NCI-H2107 treated with DMSO at 0.1 percent for 48 hours (cell line): Measurements from ENCODE around the gene BCL7B.
"Not testable (repeated sequence)": the region's sequence is repeated elsewhere in the genome, so short reads cannot be mapped to it uniquely, and the experiment has no call there.

ENCODE experiments used
- DNase-seq: peaks from one replicate; lab custom pipeline; 2025; ENCODE audit not compliant: unreplicated experiment; lab: John Stamatoyannopoulos, UW

The BCL7B gene

DNA sequence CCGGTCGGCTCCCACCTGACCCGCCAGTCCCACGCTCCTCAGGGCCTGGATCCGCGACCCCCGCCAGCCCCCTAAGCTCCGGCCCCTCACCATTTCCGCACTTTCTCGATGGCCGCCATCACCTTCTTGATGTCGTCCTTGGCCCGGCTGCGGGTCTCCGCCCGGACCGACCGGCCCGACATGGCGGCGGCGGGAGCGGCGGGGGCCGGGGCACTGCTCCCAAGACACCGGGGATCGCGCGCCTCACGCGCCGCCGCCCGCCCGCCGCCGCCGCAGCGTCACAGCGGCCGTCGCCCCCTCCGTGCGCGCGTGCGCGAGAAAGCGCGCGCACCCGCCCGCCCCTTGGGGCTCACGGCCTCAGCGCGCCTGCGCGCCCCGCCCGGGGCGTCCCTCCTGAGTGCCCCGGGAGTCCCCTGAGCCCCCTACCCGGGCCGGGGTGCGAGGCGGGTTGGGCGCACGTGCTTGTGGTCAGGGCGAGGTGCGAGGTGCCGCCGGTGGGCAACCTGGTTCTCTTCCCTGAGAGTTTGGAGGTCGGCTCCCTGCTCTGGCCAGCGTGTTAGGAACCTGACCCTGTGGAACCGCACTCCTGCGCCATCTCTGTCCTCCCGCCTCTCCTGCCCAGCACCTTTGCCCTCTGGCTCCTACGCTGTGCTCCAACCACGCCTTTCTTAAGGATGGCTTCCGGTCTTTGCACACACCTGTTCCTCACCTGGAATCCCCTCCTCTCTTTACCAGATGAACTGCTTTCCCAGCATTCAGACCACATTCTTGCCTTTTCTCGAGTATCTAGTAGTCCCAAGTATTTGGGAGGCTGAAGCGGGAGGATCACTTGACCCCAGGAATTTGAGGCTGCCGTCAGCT is at the start of gene BCL7B:
Gene BCL7B, minus strand, starts transcription at position 294 of the 861 bp plus-strand sequence. Its CDS starts 112 bp downstream, at position 182.
- peak; percentile 42 for DNase-seq

DNA sequence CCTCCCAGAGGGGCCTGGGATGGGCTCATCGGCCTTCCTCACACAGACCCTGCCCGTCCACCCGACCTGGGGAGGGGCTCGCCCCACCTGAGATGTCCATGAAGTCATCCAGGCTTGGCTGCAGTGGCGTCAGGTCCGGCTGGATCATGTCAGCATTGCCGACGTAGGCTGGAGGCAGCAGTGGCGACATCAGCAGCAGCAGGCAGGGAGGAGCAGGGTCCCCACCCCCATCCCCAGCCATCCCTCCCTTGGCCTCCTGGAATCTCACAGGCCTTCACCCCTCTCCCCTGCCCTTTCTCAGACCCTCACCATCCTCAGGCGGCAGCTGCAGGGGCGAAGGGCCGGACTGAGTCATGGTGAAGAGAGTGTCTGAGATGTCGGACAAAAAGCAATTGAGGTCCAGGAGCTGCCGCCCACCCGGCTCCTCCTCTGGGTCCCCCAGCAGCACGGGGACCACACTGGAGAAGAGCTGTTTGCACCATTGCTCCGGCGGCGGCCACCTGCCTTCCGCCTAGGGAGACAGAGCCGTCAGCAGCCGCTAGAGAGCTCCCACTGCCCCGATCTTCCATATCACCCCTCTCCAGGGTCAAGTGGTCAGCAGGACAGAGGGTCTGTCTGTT is 48.2 kb upstream of the BCL7B start:
- no peak for DNase-seq

DNA sequence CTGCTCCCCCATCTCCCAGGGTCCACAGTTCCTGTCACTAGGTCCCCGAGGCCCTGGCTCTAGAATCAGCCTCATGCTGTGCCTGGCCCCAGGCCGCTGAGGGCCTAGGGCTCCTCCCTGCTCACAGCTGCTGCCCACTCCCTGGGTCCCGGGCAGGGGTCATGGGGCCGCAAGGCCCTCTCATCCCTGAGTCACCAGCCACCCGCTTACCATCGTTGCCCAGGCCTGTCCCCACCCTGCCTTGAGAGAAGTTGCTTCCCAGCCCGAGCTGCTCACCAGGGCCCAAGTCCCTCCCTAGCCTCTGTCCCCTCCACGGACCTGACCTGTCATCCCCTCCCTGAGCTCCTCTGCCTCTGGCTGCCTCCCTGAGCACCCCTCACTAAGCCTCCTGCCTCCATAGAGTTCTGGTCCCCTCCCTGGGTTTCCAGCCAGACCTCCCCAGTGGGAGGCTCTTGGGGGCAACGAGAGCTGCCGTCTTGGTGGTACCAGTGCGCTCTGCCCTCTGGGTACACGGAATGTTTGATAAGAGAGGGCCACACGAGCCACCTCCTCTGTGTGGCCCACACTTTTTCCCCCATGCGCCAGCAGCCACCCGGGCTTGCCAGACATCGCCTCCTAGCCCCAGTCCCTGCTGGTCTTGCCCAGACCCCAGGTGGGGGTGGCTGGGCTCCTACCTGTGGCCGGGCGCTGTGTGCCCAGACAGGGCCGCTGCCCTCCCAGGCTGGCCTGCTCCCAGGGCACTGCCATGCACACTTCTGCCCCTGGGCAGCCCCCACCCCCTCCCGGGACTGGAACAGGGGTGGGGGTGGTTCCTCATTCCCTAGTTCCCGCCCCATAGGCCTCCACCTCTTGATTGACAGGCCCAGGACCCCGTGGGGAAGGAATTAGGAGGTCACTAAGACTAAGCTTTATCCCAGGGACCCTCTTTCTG is 45.5 kb upstream of the BCL7B start:
- DNase-seq: no peak

DNA sequence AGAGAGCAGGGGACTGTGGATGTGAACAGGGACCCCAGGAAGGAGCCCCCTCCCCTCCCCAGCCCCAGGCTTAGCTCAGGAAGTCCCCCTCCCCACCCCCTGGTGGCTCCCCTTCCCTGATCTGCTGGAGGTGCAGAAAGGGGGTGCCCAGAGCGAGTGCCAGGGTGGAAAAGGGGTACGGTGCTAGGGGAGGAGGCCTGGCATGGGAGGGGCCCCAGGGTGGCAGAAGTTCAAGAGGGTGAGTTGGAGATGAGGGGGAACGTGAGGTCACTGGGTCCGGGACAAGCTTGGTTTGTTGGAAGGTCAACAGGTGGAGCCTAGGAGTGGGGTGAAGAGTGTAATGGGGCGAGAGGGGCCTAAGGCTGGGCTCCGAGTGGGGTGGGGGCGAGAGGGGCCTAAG is 42.4 kb upstream of the BCL7B start:
- DNase-seq: no peak

DNA sequence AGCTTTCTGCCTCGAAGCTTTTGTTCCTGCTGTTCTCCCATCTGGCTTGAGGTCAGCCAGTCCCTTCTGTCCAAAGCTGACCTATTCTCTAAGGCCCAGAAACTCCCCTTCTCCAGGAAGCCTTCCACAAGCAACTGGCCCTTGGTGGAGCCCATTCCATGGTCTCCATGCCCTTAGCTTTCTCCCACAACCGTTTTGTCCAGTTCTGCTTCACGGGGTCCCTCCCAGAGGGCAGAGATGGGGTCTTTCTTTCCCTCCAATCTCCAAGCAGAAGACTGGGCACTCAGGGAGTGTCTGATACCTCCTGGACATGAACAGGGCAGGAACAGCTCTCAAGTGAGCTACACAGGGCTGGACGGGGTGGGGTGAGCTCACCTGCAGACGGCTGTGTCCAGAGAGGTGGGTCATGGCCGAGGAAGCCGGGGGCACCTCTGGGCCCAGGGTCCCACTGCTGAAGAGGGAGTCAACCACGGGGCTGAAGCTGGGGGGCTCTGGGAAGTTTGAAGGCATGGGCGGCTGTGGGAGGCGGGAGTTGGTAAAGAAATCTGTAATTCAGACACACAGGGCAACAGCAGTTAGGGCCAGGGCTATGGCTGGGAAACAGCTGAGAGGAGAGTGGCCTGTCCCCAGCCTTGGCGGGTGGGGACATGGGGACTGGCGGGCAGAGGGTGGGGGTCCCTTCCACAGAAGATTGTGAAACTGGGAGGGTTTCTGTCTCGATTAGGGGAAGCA is 41.8 kb upstream of the BCL7B start:
- DNase-seq: no peak

DNA sequence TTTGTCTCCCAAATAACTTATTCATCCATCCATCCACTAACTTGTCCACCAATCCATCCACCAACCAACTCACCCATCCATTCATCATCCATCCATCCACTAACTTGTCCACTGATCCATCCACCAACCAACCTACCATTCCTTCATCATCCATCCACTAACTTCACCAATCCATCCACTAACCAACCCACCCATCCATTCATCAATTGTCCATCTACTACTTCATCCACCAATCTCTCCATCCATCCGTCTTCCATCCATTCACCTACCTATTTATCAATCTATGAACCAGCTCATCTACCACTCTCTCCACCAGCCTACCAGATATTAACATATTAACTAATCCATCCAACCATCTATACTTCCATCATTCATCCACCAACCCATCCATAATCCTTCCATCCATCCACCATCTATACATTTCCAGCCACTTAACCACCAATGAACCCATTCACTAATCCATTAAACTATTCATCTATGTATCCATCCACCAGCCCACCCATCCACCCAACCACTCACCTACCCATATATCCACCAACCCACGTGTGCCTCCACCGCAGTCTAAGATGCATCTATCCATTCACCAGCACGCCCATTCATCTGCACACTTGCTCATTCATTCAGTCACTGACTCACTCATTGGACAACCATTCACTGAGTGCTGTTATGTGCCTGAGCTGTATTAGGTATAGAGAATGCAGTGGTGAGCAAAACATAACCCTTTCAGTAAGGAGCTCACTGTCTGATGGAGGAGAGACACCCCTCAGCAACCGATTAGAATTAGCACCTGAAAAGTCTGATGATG is 40.7 kb upstream of the BCL7B start:
- DNase-seq: no peak

DNA sequence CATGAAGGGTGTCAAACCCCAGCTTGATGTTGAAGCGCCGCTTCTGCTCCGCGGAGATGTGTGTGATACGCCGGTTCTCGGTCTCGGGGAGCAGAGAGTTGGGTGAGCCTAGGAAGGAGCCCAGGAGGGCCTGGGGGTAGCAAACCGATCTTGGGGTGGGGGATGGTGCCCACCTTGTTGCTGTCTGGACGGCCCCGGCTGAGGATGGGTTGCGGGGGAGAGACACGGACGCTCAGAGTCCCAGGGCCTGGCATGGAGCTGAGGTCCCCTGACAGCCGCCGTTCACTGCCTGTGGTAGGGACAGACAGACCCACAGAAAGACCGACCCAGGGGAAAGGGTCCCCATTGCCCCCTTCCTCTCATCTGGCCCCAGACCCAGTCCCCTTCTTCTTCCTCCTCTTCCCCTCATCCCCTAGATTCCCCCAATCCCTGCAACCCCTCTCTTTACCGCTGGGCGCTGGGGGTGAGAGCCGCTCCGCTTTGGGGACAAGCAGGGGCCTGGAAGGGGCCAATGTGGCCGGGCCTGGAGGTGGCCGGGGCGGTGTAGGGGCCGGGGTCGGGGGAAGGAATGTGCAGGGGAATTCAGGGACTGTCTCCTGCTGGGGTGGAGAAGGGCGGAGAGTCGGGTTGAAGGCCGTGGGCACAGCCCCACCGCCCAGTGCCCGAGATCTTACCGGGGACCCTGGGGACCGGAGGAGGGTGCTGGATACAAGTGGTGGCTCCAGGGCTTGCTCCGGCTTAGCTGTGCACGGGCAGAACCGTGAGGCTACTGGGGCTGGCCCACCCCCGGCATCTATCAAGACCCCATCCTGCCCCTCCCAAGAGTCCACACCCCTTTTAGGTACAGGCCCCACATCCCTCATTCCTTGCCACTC is 38.9 kb upstream of the BCL7B start:
- no peak for DNase-seq

DNA sequence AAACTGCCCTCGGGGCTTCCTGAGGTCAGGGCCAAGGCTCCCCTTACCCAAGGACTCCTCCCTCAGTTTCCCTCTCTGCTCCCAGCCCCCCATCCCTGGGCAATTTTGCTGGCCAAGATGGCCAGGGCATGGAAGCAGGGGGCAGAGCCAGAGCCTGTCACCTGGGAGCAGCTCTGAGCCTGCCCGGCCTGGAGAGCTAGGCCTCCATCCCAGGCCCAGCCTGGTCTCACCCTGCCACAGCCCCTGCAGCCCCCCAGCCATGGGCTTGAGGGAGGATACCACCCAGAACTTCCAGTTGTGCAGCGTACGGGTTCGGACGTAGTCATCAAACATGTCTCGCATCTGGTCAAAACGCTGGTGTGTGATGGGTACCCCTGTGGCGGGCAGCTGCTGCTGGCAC is 37.9 kb upstream of the BCL7B start:
- no peak for DNase-seq

DNA sequence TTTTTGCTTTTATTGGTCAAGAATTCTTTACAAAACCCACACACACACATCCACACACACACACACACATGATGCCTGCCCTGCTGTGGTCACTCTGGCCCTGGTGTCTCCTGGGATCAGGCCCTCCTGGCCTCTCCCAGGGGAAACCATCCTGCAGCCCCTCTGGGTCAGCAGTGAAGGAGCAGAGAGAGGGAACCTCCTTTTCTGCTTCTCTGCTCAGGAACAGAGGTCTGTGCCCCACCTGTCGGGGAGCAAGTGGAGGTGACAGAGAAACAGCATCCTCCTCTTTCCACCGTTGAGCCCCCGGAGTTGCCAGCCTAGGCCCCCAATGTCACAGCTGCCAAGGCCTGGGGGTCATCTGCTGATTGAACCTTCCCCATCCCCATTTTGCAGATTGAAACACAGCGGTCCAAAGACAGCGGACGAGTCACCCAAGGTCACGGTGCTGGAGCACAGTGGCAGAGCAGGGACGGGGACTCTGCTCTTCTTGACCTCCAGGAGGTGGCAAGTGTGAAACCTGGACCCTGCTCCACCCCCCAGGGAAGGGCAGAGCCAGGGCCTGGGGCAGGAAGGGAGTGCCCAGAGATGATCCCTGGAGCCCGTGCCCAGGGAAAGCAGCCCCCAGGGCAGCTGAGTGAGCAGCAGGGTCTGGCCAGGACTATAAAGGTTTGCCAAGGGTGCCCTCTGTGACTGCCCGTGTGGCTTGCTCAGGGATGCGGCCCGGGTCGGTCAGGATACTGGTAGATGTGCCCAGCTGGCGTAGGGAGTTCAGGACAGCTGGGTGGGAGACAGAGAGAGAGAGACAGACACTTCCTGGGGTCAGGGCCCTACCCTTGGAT is 35.9 kb upstream of the BCL7B start:
- DNase-seq: no peak

DNA sequence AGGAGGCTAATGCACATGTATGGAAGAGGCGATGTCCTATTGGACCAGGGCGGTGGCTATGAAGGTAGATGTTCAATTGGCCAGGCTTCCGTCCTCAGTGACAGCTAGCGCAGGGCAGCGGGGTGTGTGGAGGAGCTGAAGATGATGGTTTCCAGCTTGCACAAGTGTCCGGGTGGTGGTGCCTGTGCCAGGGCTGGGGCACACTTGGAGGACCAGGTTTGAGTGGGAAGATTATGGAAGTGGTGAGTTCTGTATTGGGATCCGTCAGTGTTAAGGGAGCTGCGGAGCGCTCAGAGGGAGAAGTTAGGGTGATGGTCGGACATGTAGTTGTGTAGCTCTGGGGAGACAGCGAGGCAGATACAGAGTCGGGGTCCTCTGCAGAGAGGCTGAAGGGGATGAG is 29.4 kb upstream of the BCL7B start:
- no peak for DNase-seq

DNA sequence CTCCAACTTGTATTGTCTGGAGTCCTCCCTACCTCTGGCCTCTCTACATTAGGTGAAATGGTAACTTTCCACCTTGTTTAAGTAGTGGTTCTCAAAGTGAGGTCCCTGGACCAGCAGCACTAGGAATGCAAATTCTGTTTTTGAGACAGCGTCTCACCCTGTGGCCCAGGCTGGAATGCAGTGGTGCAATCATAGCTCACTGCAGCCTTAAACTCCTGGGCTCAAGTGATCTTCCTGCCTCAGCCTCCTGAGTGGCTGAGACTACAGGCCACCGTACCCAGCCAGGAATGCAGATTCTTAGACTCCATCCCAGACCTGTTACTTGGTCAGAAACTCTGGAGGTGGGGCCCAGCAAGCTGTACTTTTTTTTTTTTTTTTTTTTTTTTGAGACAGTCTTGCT is 27.7 kb upstream of the BCL7B start:
- no peak for DNase-seq

DNA sequence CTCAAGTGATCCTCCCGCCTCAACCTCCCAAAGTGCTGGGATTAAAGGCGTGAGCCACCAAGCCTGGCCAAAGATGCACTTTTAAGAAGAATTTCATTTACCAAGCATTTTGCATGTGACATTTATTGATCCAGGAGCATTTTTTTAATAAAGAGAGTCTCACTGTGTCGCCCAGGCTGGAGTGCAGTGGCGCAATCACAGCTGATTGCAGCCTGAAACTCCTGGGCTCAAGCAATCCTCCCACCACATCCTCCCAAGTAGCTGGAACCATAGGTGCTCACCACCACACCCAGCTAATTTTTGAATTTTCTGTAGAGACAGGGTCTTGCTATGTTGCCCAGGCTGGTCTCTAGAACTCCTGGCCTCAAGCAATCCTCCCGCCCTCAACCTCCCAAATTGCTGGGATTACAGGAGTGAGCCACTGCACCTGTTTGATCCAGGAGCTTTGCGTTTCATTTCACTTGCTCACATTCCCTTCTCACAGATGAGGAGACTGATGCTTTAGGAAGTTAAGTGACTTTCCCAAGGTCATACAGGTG is 25.2 kb upstream of the BCL7B start:
- DNase-seq: no peak

DNA sequence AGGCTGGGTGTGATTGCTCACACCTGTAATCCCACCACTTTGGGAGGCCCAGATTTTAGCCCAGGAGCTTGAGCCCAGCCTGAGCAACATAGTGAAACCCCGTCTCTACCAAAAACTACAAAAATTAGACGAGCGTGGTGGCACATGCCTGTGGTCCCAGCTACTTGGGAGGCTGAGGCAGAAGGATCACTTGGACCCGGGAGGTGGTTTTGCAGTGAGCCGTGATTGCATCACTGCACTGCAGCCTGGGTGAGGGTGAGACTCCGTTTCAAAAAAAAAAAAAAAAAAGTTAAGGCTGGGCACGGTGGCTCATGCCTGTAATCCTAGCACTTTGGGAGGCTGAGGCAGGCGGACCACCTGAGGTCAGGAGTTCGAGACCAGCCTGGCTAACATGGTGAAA is 23.5 kb upstream of the BCL7B start:
- DNase-seq: not testable (repeated sequence)

DNA sequence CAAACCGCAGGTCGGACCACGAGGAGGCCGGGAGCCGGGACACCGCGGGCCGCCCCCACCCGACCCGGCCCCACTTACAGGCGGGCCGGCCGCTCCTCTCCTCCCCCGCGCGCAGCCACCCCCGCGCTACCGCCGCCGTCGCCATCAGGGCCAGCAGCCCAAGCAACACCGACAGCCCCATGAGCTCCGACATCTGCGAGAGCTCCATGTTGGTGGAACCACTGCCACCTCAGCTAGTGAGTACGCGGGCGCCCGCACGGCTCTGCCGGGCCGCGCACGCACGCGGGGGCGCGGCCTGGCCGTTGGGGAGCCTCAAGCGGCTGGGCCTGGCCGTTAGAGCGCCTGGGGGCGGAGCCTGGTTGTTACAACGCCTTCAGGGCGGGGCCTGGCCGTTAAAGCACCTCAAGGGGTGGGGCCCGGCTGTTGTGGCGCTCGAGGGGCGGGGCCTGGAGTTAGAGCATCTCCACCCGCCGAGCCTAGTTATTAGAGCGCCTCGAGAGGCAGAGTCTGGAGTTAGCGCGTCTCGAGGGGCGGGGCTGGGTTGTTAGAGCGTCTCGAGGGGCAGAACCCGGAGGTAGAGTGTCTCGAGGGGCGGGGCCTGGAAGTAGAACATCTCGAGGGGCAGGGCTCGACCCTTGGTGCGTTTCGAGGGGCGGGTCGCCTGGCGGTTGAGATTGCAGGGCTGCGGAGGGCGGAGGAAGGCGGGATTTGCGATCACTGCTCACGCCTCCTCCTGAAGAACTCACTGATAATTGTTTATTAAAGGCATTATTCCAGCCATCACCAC is 21.0 kb upstream of the BCL7B start, which contains the start of gene TBL2:
Gene TBL2, minus strand, starts transcription at position 238 of the 787 bp plus-strand sequence. Its CDS starts 30 bp downstream, at position 208.
- DNase-seq: peak; percentile 99

DNA sequence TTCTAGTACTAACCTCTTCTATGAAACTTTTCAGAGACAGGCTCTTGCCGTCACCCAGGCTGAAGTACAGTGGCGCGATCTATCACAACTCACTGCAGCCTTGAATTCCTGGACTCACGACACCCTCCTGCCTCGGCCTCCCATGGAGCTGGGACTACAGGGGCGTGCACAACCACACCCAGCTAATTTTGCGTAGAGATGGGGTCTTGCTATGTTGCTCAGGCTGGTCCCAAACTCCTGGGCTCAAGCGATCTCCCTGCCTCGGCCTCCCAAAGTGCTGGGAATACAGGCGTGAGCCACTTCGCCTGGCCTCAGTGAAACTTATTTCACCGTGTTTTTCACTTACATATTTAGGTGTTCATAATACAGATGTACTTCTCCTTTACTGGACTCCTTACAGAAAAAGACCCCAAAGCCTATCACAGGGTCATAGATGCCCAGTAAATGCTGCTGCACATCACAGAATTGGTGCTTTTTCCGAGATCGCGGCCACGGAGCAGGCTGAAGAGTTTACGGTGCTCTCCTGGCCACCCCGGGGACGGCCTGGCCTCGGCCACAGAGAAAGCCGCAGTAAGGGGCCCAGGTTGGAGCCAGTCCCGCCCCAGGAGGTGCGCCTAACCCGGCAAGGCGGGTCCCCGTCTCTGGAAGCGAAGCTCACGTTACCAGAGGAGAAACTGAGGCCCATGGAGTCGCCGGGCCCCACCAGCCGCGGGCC is 20.3 kb upstream of the BCL7B start:
- no peak for DNase-seq

DNA sequence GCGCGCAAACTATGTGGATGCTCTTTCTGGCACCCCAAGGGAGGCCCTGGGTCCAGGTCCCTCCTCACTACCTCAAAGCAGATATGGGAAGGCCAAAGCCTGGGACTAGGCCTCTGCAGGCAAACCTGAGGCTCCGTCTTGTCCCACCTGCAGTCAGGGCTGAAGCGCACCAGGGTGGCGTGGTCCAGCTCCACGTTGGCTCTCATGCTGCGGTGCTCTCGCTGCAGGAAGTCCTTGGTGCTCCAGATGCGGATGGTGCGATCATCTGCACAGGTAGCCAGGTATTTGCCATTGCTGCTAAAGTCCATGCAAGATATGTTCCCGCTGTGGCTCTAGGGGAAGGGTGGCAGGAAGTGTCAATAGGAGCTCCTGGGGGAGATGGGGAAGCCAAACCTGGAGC is 16.3 kb upstream of the BCL7B start:
- no peak for DNase-seq
